PC-9 (cell line): ENCODE data around the gene TBX6.
A peak's percentile ranks its signal among the peaks of the same experiment; 100 is the strongest.

Source experiments
- EZH2 ChIP-seq: fragments of 200-600 bp; sonication (generic); IDR thresholded peaks from 2 replicates; pipeline ENCODE4 v1.8.0; 2017; ENCODE audit warnings: antibody characterized with exemption, low read depth
- TF ChIP-seq, protein P1 (sequence below): fragments of 200-600 bp; sonication (generic); conservative IDR thresholded peaks from 2 replicates; pipeline ENCODE4 v1.6.1; 2017; ENCODE audit warnings: mixed run types, antibody characterized with exemption, mild to moderate bottlenecking, moderate library complexity

DNA sequence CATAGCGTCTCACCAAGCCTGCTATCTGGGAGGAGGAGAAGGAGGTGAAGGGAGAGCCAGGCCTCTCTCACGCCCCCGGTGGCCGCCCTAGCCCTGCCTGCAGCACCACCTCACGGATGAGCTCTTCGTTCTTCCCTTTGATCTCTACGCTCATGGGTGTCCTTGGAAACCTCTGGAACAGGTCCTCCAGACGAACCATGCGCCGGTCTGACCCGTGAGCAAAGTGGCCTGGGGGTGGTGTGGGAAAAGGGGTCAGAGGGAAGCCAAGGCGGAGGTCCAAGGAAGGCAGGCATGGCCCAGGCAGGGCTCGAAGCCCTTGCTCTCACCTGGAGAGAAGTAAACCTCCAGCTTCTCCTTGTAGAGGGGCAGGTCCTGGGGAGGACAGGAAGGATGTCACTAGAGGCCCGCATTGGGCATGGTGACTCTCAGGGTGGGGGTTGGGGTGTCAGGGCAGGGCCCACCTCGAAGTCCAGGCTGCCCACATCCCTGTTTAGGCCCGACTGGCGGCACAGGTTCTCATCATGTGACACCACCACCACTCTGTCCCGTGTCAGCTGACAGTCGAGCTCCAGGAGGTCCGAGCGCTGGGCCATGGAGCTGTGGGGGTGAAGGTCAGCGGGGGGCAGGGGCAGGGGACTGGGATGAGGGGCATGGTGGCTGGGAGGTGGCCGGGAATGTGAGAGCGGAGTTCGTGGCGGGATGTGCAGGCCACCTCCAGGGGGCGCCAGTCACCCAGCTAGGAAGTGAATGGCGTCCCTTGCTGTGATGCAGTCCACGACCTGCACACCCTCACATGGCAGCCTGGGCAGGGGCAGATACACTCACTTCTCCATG, 20.7 kb upstream of the TBX6 start:
- TF ChIP-seq, protein P1, sequence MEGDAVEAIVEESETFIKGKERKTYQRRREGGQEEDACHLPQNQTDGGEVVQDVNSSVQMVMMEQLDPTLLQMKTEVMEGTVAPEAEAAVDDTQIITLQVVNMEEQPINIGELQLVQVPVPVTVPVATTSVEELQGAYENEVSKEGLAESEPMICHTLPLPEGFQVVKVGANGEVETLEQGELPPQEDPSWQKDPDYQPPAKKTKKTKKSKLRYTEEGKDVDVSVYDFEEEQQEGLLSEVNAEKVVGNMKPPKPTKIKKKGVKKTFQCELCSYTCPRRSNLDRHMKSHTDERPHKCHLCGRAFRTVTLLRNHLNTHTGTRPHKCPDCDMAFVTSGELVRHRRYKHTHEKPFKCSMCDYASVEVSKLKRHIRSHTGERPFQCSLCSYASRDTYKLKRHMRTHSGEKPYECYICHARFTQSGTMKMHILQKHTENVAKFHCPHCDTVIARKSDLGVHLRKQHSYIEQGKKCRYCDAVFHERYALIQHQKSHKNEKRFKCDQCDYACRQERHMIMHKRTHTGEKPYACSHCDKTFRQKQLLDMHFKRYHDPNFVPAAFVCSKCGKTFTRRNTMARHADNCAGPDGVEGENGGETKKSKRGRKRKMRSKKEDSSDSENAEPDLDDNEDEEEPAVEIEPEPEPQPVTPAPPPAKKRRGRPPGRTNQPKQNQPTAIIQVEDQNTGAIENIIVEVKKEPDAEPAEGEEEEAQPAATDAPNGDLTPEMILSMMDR: peak; percentile 67
- no peak for TF ChIP-seq EZH2
